CD14-positive monocyte (primary cell): Measurements from ENCODE around the gene CRADD. TPM values are rescaled to one million over a fixed set of nuclear protein-coding genes. Genes with fewer than 3 reads are reported as not detected.

Source experiments
- DNase-seq, 3 donors: peaks; one replicate each; pipeline ENCODE4 v3.0.0-alpha.2; 2011 to 2022
- H2AFZ ChIP-seq: 2 replicates; pipeline ENCODE4 v1.6.0; 2012; ENCODE audit warnings: mild to moderate bottlenecking, low read depth, low read length, inconsistent platforms; ENCODE audit not compliant: insufficient read depth, poor library complexity, severe bottlenecking
- H3K27ac ChIP-seq, 2 donors: 1 replicate in 1 of 2; 2 replicates in 1 of 2; pipeline ENCODE4 v1.5.1; 2012 to 2013; ENCODE audit warnings: low read length in 2 of 2, control low read depth in 1 of 2, inconsistent platforms in 1 of 2, low read depth in 1 of 2, mild to moderate bottlenecking in 1 of 2
- H3K27me3 ChIP-seq, 2 donors: one replicate each; pipeline versions ENCODE4 v1.6.0 to v1.6.1; 2011 to 2013; ENCODE audit warnings: low read length in 2 of 2; ENCODE audit not compliant: control insufficient read depth in 2 of 2, insufficient read depth in 2 of 2
- H3K36me3 ChIP-seq, 2 donors: replicated peaks in 1 of 2; 1 replicate in 1 of 2; 2 replicates in 1 of 2; pipeline versions ENCODE4 v1.5.1 to v1.6.1; 2012 to 2013; ENCODE audit warnings: low read length in 2 of 2, control low read depth in 1 of 2, inconsistent platforms in 1 of 2, mild to moderate bottlenecking in 1 of 2; ENCODE audit not compliant: insufficient read depth in 2 of 2, control insufficient read depth in 1 of 2
- H3K4me1 ChIP-seq, 2 donors: 1 replicate in 1 of 2; 2 replicates in 1 of 2; pipeline versions ENCODE4 v1.5.1 to v1.6.1; 2012 to 2013; ENCODE audit warnings: low read length in 2 of 2, control low read depth in 1 of 2, inconsistent platforms in 1 of 2, mild to moderate bottlenecking in 1 of 2, moderate library complexity in 1 of 2; ENCODE audit not compliant: insufficient read depth in 2 of 2, control insufficient read depth in 1 of 2
- H3K4me2 ChIP-seq: replicated peaks from 2 replicates; pipeline ENCODE3; 2012; ENCODE audit warnings: low read length, moderate library complexity, mild to moderate bottlenecking; ENCODE audit not compliant: poor library complexity, severe bottlenecking; ENCODE audit errors: extremely low read depth
- H3K4me3 ChIP-seq, 3 experiments: fragments of 200-600 bp in 1 of 3; sonication (generic) in 1 of 3; replicated peaks in 1 of 3; 1 replicate in 2 of 3; 2 replicates in 1 of 3; pipeline ENCODE4 v1.5.1; 2011 to 2013; ENCODE audit warnings: low read length in 3 of 3, mild to moderate bottlenecking in 3 of 3, control low read depth in 2 of 3, low read depth in 2 of 3, inconsistent platforms in 1 of 3, moderate library complexity in 1 of 3
- H3K79me2 ChIP-seq: 2 replicates; pipeline ENCODE4 v1.6.0; 2012; ENCODE audit warnings: mild to moderate bottlenecking, control low read depth, inconsistent platforms, low read length, moderate library complexity; ENCODE audit not compliant: insufficient read depth
- H3K9ac ChIP-seq: 2 replicates; pipeline ENCODE4 v1.6.0; 2017; ENCODE audit warnings: low read length, mild to moderate bottlenecking; ENCODE audit not compliant: insufficient read depth, poor library complexity, severe bottlenecking
- H3K9me3 ChIP-seq, 2 donors: replicated peaks in 1 of 2; 1 replicate in 1 of 2; 2 replicates in 1 of 2; pipeline versions ENCODE4 v1.5.1 to v1.6.1; 2012 to 2013; ENCODE audit warnings: low read length in 2 of 2, control low read depth in 1 of 2; ENCODE audit not compliant: control insufficient read depth in 1 of 2, insufficient read depth in 1 of 2
- H4K20me1 ChIP-seq: 2 replicates; pipeline ENCODE4 v1.6.0; 2012; ENCODE audit warnings: mild to moderate bottlenecking, low read length, control low read depth, moderate library complexity; ENCODE audit not compliant: insufficient read depth
- H3K27ac Mint-ChIP-seq, 7 donors: one replicate each; pipeline ENCODE4 v1.8.0; 2020; ENCODE audit warnings: mild to moderate bottlenecking in 7 of 7, mixed read lengths in 7 of 7, moderate library complexity in 6 of 7, inconsistent platforms in 2 of 7
- H3K27me3 Mint-ChIP-seq, 3 donors: one replicate each; pipeline ENCODE4 v1.8.0; 2021 to 2022; ENCODE audit warnings: low read depth in 3 of 3, mild to moderate bottlenecking in 3 of 3, mixed read lengths in 3 of 3, moderate library complexity in 3 of 3, inconsistent platforms in 1 of 3
- H3K36me3 Mint-ChIP-seq, 2 donors: one replicate each; pipeline ENCODE4 v1.8.0; 2020; ENCODE audit warnings: mixed read lengths in 2 of 2, inconsistent platforms in 1 of 2, mild to moderate bottlenecking in 1 of 2
- H3K4me1 Mint-ChIP-seq: one replicate; pipeline ENCODE4 v1.8.0; 2020; ENCODE audit warnings: mild to moderate bottlenecking, mixed read lengths
- H3K4me3 Mint-ChIP-seq, 2 donors: one replicate each; pipeline ENCODE4 v1.8.0; 2020; ENCODE audit warnings: mild to moderate bottlenecking in 2 of 2, mixed read lengths in 2 of 2, moderate library complexity in 1 of 2
- H3K9me3 Mint-ChIP-seq, 7 donors: one replicate each; pipeline ENCODE4 v1.8.0; 2020 to 2022; ENCODE audit warnings: mixed read lengths in 7 of 7, mild to moderate bottlenecking in 6 of 7, moderate library complexity in 6 of 7, inconsistent platforms in 2 of 7
- CTCF ChIP-seq: fragments of 200-600 bp; IDR thresholded peaks from one replicate; pipeline ENCODE4 v1.8.0; 2022; ENCODE audit warnings: antibody characterized with exemption, mild to moderate bottlenecking
- WGBS: methylation state at CpG from one replicate; pipeline ENCODE4 v1.1.5; 2013; ENCODE audit warnings: missing lambda C conversion rate; ENCODE audit not compliant: insufficient coverage; 5-methylcytosine and 5-hydroxymethylcytosine counted together
- intact Hi-C, 2 donors: fragments of 100-400 bp; cut with micrococcal nuclease; formaldehyde crosslinking; loops; one replicate each; pipeline versions ENCODE4 v1.15.0 to v1.15.1; 2023
- polyA plus RNA-seq, 3 donors: library from polyadenylated mRNA; depleted of rRNA in 1 of 3; unstranded in 2 of 3; stranded (reverse) in 1 of 3; fragments of 300-500 nt in 2 of 3; fragments of >200 nt in 1 of 3; fragmentation: Illumina TruSeq in 2 of 3; gene quantifications; 1 replicate in 2 of 3; 2 replicates in 1 of 3; pipeline ENCODE4 v1.2.3, GENCODE V29; 2012 to 2021

Gene CRADD
- polyA plus RNA-seq, 3 donors, result 5.6 to 12.2 (median 11.2) TPM

- H3K4me1 Mint-ChIP-seq, result peaks cover 11% of the 10 kb centered on the region
- no peaks in the 10 kb centered on the region for H3K4me1 ChIP-seq
- no peak for TF ChIP-seq CTCF
- intact Hi-C loops, result loop anchor here (10.0 kb wide), 2 partner anchors 74 to 174 kb away; partner anchors contain the start of genes CRADD (in 1 of the 2) and SOCS2 (in 1 of the 2)
- no peaks in the 10 kb centered on the region for H4K20me1 ChIP-seq
- no peak overlapping the region for H3K9ac ChIP-seq
- no peak overlapping the region for H3K4me2 ChIP-seq
- no peaks in the 10 kb centered on the region for H3K79me2 ChIP-seq
- peak overlapping the region in 2 of 7 donors; percentile 1 to 31 for H3K27ac Mint-ChIP-seq
- peaks cover 0 to 3% (median 2%) of the 10 kb centered on the region in 3 donors for H3K27me3 Mint-ChIP-seq
- H2AFZ ChIP-seq, result no peak overlapping the region
- H3K9me3 ChIP-seq, result peaks cover 12 to 18% of the 10 kb centered on the region in 2 donors
- no peak for DNase-seq
- no peak overlapping the region for H3K4me3 Mint-ChIP-seq
- H3K9me3 Mint-ChIP-seq, result peaks cover 6 to 19% (median 11%) of the 10 kb centered on the region in 7 donors
- no peaks in the 10 kb centered on the region for H3K36me3 ChIP-seq
- H3K27ac ChIP-seq, result no peak overlapping the region
- 100% methylated on average over 1 of the region's 2 CpGs for WGBS
- peaks cover 0 to 4% of the 10 kb centered on the region in 2 donors for H3K36me3 Mint-ChIP-seq
- H3K4me3 ChIP-seq, result no peak overlapping the region
- H3K27me3 ChIP-seq, result no peaks in the 10 kb centered on the region
These were observed 71.7 kb downstream of the CRADD start for GRCh38 chr12:93748672-93749383.

- Mint-ChIP-seq H3K27me3 (peaks cover 0 to 3% (median 2%) of the 10 kb centered on the region in 3 donors), H3K36me3 (peaks cover 0 to 4% of the 10 kb centered on the region in 2 donors), H3K27ac (no peak overlapping the region), H3K4me3 (no peak overlapping the region), H3K4me1 (peaks cover 11% of the 10 kb centered on the region), H3K9me3 (peaks cover 6 to 26% (median 16%) of the 10 kb centered on the region in 7 donors)
- H3K27ac ChIP-seq, result no peak overlapping the region
- no peaks in the 10 kb centered on the region for H4K20me1 ChIP-seq
- WGBS, result no CpG with 5 or more reads among the region's 2 CpGs
- H3K27me3 ChIP-seq, result no peaks in the 10 kb centered on the region
- H3K4me3 ChIP-seq, result no peak overlapping the region
- no peak overlapping the region for H2AFZ ChIP-seq
- no peaks in the 10 kb centered on the region for H3K4me1 ChIP-seq
- TF ChIP-seq CTCF, result no peak
- H3K9ac ChIP-seq, result no peak overlapping the region
- H3K9me3 ChIP-seq, result peaks cover 15 to 19% of the 10 kb centered on the region in 2 donors
- H3K79me2 ChIP-seq, result no peaks in the 10 kb centered on the region
- H3K4me2 ChIP-seq, result no peak overlapping the region
- H3K36me3 ChIP-seq, result no peaks in the 10 kb centered on the region
- no peak for DNase-seq
- intact Hi-C loops, result loop anchor here (10.0 kb wide), 2 partner anchors 75 to 175 kb away; partner anchors contain the start of genes CRADD (in 1 of the 2) and SOCS2 (in 1 of the 2)
These were observed 72.3 kb downstream of the CRADD start for GRCh38 chr12:93749515-93749914.
